Measurements from ENCODE around the gene MT1F. TPM values are rescaled to one million over a fixed set of nuclear protein-coding genes. Genes with fewer than 3 reads are reported as not detected.
"Not testable (repeated sequence)": the region's sequence is repeated elsewhere in the genome, so short reads cannot be mapped to it uniquely, and the experiment has no call there.

MT1F gene
- total RNA-seq, 3 donors from 2014 or later, result 6.1 to 35.5 (median 27.8) TPM

DNA sequence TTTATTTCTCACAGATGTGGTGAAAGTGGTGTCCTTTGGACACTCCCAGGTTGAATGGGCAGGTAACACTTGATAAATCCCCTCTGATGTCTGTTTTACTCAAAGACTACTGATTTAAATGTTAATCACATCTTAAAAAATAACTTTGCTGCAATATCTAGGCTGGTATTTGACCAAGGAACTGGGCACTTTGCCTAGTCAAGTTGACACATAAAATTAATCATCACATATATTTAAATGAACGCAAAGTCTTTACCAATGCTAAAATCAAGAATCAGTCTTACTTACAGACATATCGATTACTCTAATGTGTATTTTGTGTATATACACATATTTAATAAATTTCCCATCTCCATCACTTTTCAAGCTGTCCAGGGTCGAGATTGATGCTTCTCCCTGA lies 42.4 kb upstream of the MT1F start:
- intact Hi-C loops (cut with DNase I, micrococcal nuclease), result no loop called here
- peaks cover 12% of the 10 kb centered on the region for H3K4me1 ChIP-seq (ENCODE audit: low read depth)
- H3K4me3 ChIP-seq, result no peak overlapping the region
- no peaks in the 10 kb centered on the region for H3K9me3 ChIP-seq
- DNase-seq (no peak), ATAC-seq (no peak)
- TF ChIP-seq, protein P1, sequence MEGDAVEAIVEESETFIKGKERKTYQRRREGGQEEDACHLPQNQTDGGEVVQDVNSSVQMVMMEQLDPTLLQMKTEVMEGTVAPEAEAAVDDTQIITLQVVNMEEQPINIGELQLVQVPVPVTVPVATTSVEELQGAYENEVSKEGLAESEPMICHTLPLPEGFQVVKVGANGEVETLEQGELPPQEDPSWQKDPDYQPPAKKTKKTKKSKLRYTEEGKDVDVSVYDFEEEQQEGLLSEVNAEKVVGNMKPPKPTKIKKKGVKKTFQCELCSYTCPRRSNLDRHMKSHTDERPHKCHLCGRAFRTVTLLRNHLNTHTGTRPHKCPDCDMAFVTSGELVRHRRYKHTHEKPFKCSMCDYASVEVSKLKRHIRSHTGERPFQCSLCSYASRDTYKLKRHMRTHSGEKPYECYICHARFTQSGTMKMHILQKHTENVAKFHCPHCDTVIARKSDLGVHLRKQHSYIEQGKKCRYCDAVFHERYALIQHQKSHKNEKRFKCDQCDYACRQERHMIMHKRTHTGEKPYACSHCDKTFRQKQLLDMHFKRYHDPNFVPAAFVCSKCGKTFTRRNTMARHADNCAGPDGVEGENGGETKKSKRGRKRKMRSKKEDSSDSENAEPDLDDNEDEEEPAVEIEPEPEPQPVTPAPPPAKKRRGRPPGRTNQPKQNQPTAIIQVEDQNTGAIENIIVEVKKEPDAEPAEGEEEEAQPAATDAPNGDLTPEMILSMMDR (IDR thresholded peaks at IDR 0.05), result no peak
- no peaks in the 10 kb centered on the region for H3K36me3 ChIP-seq (ENCODE audit: low read depth)

DNA sequence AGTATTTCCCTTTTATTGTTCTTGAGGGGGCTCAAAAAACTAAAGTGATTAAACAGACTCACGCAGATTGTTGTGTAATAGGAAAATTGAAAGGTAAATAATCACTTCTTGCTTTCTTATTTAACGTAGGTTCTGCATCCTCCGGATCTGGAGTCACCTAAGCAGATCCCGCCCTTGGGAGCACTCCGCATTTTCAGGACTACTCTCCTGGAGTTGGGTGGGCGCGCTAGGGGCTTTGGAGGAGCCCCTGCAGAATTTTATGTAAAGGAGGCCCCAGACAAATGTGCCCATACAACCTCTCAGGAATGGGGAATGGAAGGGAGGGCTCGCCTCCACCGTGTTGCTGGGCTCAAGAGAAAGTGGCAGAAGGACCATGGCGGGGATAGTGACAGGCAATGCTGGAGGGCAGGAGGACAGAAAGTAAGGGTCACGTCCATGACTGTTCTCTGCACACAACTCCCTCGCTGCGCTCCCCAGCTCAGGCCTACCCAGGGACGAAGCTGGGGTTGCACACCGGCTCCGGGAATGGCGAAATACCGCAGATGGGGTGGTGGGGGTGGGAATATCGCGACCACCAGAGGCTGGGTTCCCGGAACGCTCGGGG lies 41.0 kb upstream of the MT1F start:
- no peak for DNase-seq
- no peak overlapping the region for H3K4me3 ChIP-seq
- ATAC-seq, result peak; percentile 14
- no peaks in the 10 kb centered on the region for H3K9me3 ChIP-seq
- intact Hi-C loops (cut with DNase I, micrococcal nuclease), result no loop called here
- TF ChIP-seq, protein P1 (IDR thresholded peaks at IDR 0.05), result no peak
- peaks cover 7% of the 10 kb centered on the region for H3K4me1 ChIP-seq (ENCODE audit: low read depth)
- H3K36me3 ChIP-seq (ENCODE audit: low read depth), result no peaks in the 10 kb centered on the region

DNA sequence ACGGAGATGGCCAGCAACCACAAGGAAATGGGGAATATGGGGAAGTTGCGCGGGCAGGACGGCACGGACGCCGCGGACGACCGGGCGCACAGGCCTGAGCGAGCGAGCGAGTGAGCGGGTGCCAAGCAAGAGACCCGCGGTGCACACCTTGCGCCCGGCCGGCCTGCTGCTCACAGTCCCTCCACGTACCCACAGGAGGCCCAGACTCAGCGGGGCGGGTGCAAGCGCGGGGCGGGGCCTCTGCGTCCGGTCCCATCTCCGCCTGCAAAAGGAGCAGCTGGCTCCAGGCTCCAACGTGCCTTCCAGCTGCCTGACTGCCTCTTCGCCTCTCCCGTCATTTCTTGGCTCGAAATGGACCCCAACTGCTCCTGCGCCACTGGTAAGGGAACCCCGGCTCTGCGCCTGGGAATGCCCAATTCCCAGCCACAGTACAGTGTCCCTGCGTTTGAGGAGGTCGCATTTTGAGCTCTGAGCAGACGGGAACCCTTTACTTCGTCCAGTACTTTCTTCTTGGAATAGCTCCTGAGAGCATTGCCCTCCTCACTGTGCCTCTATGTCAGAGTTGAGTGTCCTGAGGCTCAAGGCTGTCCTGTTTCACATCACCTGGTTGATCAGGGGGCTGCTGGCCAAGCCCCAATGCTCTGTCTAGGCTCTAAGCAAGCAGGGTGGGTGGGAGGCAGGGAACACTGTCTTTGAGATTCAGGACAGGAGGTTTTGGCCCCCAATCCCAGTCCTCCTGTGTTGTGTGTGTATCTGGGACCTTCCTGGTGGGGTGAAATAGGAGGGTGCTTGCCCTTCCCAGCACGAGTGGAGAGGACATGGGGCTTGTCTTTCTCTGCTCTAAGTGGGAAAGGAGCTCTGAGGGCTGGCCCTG lies 40.3 kb upstream of the MT1F start:
- Histone ChIP-seq H3K36me3 (ENCODE audit: low read depth) (no peaks in the 10 kb centered on the region), H3K9me3 (no peaks in the 10 kb centered on the region), H3K4me3 (no peak overlapping the region), H3K4me1 (ENCODE audit: low read depth) (peaks cover 7% of the 10 kb centered on the region)
- DNase-seq (peak; percentile 83 to 87 (median 83)), ATAC-seq (peak; percentile 98)
- TF ChIP-seq, protein P1 (IDR thresholded peaks at IDR 0.05), result no peak
- intact Hi-C loops (cut with DNase I, micrococcal nuclease), result no loop called here

DNA sequence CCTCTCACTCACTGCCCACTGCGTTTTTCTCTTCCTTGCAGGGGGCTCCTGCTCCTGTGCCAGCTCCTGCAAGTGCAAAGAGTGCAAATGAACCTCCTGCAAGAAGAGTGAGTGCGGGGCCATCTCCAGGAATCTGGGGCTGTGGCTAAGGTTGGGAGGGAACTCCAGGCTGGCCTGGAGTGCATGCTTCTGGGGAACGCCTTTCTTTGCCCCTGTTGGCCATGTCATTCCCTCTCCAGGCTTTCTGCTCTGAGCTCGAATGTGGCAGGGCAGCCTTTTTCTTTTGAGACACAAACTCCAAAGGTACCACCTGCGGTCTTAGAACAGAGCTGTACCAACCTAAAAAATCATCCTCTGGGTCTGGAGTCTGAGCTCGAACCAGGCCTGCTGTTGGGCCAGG lies 39.6 kb upstream of the MT1F start:
- TF ChIP-seq, protein P1 (IDR thresholded peaks at IDR 0.05), result no peak
- H3K9me3 ChIP-seq, result no peaks in the 10 kb centered on the region
- intact Hi-C loops (cut with DNase I, micrococcal nuclease), result no loop called here
- ATAC-seq (no peak), DNase-seq (no peak)
- H3K36me3 ChIP-seq (ENCODE audit: low read depth), result no peaks in the 10 kb centered on the region
- H3K4me1 ChIP-seq (ENCODE audit: low read depth), result peaks cover 7% of the 10 kb centered on the region
- no peak overlapping the region for H3K4me3 ChIP-seq

DNA sequence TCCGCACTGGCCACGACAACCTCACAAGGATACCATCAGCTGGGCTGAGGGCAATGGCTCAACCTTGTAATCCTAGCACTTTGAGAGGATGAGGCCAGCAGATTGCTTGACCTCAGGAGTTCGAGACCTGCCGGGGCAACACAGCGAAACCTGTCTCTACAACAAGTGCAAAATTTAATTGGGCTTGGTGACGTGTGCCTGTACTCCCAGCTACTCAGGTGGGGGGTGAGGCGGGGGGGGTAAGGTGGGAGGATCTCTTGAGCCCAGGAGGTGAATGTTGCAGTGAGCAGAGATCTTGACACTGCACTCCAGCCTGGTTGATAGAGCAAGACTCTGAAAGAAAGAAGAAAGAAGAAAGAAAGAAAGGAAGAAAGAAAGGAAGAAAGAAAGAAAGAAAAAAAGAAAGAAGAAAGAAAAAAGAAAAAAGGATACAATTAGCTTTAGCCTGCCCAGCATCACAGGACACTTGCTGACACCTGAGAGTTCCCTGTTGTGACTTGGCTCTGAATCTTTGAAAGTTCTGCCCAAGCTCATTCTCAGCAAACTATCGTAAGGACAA lies 37.3 kb upstream of the MT1F start:
- intact Hi-C loops (cut with DNase I, micrococcal nuclease), result no loop called here
- H3K9me3 ChIP-seq, result no peaks in the 10 kb centered on the region
- ATAC-seq, result no peak

DNA sequence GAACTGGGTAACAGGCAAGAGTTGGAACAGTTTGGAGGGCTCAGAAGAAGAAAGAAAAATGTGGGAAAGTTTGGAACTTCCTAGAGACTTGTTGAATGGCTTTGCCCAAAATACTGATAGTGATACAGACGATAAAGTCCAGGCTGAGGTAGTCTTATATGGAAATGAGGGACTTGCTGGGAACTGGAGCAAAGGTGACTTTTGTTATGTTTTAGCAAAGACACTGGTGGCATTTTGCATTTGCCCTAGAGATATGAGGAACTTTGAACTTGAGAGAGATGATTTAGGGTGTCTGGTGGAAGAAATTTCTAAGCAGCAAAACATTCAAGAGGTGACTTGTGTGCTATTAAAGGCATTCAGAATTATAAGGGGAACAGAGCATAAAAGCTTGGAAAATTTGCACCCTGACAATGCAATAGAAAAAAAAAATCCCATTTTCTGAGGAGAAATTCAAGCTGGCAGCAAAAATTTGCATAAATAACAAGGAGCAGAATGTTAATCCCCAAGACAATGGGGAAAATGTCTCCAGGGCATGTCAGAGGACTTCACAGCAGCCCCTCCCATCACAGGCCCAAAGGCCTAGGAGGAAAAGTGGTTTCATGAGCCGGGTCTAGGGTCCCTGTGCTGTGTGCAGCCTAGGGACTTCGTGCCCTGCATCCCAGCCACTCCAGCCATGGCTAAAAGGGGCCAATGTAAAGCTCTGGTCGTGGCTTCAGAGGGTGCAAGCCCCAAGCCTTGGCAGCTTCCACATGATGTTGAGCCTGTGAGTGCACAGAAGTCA lies 35.9 kb upstream of the MT1F start:
- DNase-seq; H3K4me3 ChIP-seq; intact Hi-C loops (cut with DNase I, micrococcal nuclease); ATAC-seq; H3K9me3 ChIP-seq; H3K36me3 ChIP-seq (ENCODE audit: low read depth): not testable (repeated sequence)
- peaks cover 12% of the 10 kb centered on the region for H3K4me1 ChIP-seq (ENCODE audit: low read depth)

More for the DNA sequence above, 37.3 kb upstream of the MT1F start:
- Histone ChIP-seq H3K4me1 (ENCODE audit: low read depth) (peaks cover 12% of the 10 kb centered on the region), H3K4me3 (no peak overlapping the region), H3K36me3 (ENCODE audit: low read depth) (no peaks in the 10 kb centered on the region)
- TF ChIP-seq, protein P1 (IDR thresholded peaks at IDR 0.05), result no peak
- DNase-seq, result no peak

DNA sequence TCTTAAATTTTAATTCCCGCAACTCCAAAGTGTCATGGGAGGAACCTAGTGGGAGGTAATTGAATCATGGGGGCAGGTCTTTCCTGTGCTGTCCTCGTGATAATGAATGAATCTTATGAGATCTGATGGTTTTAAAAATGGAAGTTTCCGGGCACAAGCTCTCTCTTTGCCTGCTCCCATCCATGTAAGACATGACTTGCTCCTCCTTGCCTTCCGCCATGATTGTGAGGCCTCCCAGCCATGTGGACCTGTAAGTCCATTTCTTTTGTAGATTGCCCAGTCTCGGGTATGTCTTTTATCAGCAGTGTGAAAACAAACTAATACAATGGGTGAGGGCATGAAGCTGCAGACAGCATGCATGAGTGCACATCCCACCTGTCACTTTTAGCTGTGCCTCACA lies 34.6 kb upstream of the MT1F start:
- H3K4me3 ChIP-seq; intact Hi-C loops (cut with DNase I, micrococcal nuclease); DNase-seq; H3K36me3 ChIP-seq (ENCODE audit: low read depth); H3K4me1 ChIP-seq (ENCODE audit: low read depth); H3K9me3 ChIP-seq; ATAC-seq: not testable (repeated sequence)

Measured in mucosa of descending colon (tissue), 3 donors.